Endothelial cell of umbilical vein (primary cell): ENCODE measurements around the gene FBXW10B.
"Not testable (repeated sequence)": the region's sequence is repeated elsewhere in the genome, so short reads cannot be mapped to it uniquely, and the experiment has no call there.

Experiments used
- MYC ChIP-seq: IDR thresholded peaks from one replicate; pipeline ENCODE4 v1.6.1; 2011; ENCODE audit warnings: mild to moderate bottlenecking, low read depth, low read length
- TF ChIP-seq, protein P1 (sequence below), 2 donors: IDR thresholded peaks; 1 replicate in 1 of 2; 2 replicates in 1 of 2; pipeline ENCODE4 v1.5.1; 2011; ENCODE audit warnings: low read length in 2 of 2, mild to moderate bottlenecking in 2 of 2, moderate library complexity in 2 of 2, control low read depth in 1 of 2, inconsistent platforms in 1 of 2, low read depth in 1 of 2; ENCODE audit not compliant: insufficient read depth in 1 of 2; ENCODE audit errors: extremely low read depth in 1 of 2

DNA sequence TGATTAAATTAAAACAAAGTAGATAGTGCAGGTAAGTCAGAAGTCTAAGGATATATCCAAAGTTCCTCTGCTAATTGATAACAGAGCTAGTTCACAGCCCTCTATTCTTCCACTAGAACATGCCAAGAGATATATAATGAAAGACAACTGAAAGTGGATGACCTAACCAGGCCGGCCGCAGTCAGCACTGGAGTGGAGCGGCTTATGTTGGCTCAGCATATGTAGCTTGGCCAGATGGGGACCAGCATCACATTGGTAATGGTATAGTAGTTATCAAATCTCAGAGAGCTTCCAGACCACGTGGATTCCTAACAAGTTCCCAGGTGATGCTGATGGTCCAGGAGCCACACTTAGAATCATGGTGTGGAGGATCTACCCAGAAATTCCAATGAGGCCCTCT is 38.0 kb downstream of the FBXW10B start:
- TF ChIP-seq, protein P1, sequence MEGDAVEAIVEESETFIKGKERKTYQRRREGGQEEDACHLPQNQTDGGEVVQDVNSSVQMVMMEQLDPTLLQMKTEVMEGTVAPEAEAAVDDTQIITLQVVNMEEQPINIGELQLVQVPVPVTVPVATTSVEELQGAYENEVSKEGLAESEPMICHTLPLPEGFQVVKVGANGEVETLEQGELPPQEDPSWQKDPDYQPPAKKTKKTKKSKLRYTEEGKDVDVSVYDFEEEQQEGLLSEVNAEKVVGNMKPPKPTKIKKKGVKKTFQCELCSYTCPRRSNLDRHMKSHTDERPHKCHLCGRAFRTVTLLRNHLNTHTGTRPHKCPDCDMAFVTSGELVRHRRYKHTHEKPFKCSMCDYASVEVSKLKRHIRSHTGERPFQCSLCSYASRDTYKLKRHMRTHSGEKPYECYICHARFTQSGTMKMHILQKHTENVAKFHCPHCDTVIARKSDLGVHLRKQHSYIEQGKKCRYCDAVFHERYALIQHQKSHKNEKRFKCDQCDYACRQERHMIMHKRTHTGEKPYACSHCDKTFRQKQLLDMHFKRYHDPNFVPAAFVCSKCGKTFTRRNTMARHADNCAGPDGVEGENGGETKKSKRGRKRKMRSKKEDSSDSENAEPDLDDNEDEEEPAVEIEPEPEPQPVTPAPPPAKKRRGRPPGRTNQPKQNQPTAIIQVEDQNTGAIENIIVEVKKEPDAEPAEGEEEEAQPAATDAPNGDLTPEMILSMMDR (IDR thresholded peaks at IDR 0.05; ENCODE audit: extremely low read depth in 1 of 2, insufficient read depth in 1 of 2, low read depth in 1 of 2, low read length in 2 of 2), result not testable (repeated sequence)
- TF ChIP-seq MYC, result not testable (repeated sequence)
